ENCODE results near the gene C1QTNF6. TPM values are rescaled to one million over a fixed set of nuclear protein-coding genes. Genes with fewer than 3 reads are reported as not detected.

C1QTNF6 gene
- total RNA-seq, 1 donor from 2014 or later = 3.3 TPM

- Mint-ChIP-seq H3K9me3 (ENCODE audit: unreplicated experiment) (peaks cover 11% of the 10 kb centered on the region), H3K27ac (ENCODE audit: unreplicated experiment) (no peak overlapping the region), H3K27me3 (ENCODE audit: unreplicated experiment) (peaks cover 8% of the 10 kb centered on the region), H3K4me1 (ENCODE audit: low read depth, unreplicated experiment) (peaks cover 3% of the 10 kb centered on the region), H3K4me3 (ENCODE audit: unreplicated experiment) (no peak overlapping the region), H3K36me3 (ENCODE audit: unreplicated experiment) (peaks cover 5% of the 10 kb centered on the region)
- no peak for DNase-seq
- no peak for TF ChIP-seq CTCF (IDR thresholded peaks at IDR 0.05; ENCODE audit: partially characterized antibody, unreplicated experiment)
Measured at GRCh38 chr22:37225481-37225880, 37.4 kb upstream of the C1QTNF6 start.

- peaks cover 8% of the 10 kb centered on the region for H3K27me3 Mint-ChIP-seq (ENCODE audit: unreplicated experiment)
- H3K36me3 Mint-ChIP-seq (ENCODE audit: unreplicated experiment) = peaks cover 5% of the 10 kb centered on the region
- peak overlapping the region; percentile 11 for H3K4me3 Mint-ChIP-seq (ENCODE audit: unreplicated experiment)
- peaks cover 11% of the 10 kb centered on the region for H3K9me3 Mint-ChIP-seq (ENCODE audit: unreplicated experiment)
- no peak overlapping the region for H3K27ac Mint-ChIP-seq (ENCODE audit: unreplicated experiment)
- peaks cover 3% of the 10 kb centered on the region for H3K4me1 Mint-ChIP-seq (ENCODE audit: low read depth, unreplicated experiment)
- no peak for TF ChIP-seq CTCF (IDR thresholded peaks at IDR 0.05; ENCODE audit: partially characterized antibody, unreplicated experiment)
- no peak for DNase-seq
Measured at GRCh38 chr22:37224757-37225420, 36.8 kb upstream of the C1QTNF6 start.

DNA sequence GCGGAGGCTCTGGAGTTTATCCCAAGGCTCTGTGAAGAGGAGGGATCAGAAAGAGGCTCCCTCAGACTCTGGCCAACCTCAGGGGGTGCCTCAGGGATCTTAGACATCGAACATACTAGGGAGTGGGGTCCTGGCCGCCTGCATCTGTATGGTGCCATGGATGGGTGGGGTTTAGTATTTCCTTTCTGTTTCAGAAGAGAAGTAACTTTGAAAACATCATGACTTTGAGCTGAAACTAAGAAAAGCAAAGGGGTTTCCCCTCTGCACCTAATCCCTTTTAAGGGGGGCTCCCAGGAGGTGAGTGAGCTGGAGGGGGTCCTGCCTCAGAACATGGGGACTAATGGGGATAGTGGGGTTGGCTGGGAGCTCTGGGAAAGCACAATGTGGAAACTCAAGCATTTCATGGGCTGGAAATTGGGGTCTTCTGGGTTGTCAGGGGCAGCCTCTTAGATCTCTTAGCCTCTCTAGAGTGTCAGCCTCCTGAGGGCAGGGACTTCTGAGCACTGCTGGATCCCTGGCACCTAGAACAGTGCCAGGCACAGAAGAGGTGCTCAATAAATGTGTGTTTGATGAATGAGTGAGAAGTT, 36.0 kb upstream of the C1QTNF6 start:
- H3K27me3 Mint-ChIP-seq (ENCODE audit: unreplicated experiment) = peaks cover 8% of the 10 kb centered on the region
- H3K4me3 Mint-ChIP-seq (ENCODE audit: unreplicated experiment) = no peak overlapping the region
- peaks cover 11% of the 10 kb centered on the region for H3K9me3 Mint-ChIP-seq (ENCODE audit: unreplicated experiment)
- H3K27ac Mint-ChIP-seq (ENCODE audit: unreplicated experiment) = no peak overlapping the region
- H3K36me3 Mint-ChIP-seq (ENCODE audit: unreplicated experiment) = peaks cover 5% of the 10 kb centered on the region
- peaks cover 6% of the 10 kb centered on the region for H3K4me1 Mint-ChIP-seq (ENCODE audit: low read depth, unreplicated experiment)
- DNase-seq = no peak
- TF ChIP-seq CTCF (IDR thresholded peaks at IDR 0.05; ENCODE audit: partially characterized antibody, unreplicated experiment) = no peak

- Mint-ChIP-seq H3K36me3 (ENCODE audit: unreplicated experiment) (peaks cover 5% of the 10 kb centered on the region), H3K27ac (ENCODE audit: unreplicated experiment) (no peak overlapping the region), H3K27me3 (ENCODE audit: unreplicated experiment) (peaks cover 8% of the 10 kb centered on the region), H3K9me3 (ENCODE audit: unreplicated experiment) (peaks cover 9% of the 10 kb centered on the region), H3K4me3 (ENCODE audit: unreplicated experiment) (no peak overlapping the region), H3K4me1 (ENCODE audit: low read depth, unreplicated experiment) (peaks cover 10% of the 10 kb centered on the region)
- no peak for DNase-seq
- TF ChIP-seq CTCF (IDR thresholded peaks at IDR 0.05; ENCODE audit: partially characterized antibody, unreplicated experiment) = no peak
Measured at GRCh38 chr22:37222440-37222971, 34.5 kb upstream of the C1QTNF6 start.

All from glutamatergic neuron (in vitro differentiated cells).